ENCODE data around the gene SLCO1B3.

The SLCO1B3 gene

GRCh38 chr12:20963303-20963702 is 152.8 kb downstream of the SLCO1B3 start:
- TF ChIP-seq ZFX (IDR thresholded peaks at IDR 0.05; ENCODE audit: borderline replicate concordance), result no peak
- TF ChIP-seq, protein P1, sequence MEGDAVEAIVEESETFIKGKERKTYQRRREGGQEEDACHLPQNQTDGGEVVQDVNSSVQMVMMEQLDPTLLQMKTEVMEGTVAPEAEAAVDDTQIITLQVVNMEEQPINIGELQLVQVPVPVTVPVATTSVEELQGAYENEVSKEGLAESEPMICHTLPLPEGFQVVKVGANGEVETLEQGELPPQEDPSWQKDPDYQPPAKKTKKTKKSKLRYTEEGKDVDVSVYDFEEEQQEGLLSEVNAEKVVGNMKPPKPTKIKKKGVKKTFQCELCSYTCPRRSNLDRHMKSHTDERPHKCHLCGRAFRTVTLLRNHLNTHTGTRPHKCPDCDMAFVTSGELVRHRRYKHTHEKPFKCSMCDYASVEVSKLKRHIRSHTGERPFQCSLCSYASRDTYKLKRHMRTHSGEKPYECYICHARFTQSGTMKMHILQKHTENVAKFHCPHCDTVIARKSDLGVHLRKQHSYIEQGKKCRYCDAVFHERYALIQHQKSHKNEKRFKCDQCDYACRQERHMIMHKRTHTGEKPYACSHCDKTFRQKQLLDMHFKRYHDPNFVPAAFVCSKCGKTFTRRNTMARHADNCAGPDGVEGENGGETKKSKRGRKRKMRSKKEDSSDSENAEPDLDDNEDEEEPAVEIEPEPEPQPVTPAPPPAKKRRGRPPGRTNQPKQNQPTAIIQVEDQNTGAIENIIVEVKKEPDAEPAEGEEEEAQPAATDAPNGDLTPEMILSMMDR (IDR thresholded peaks at IDR 0.05), result no peak
- no peak overlapping the region for H3K27ac ChIP-seq

- no peak overlapping the region for H3K27ac ChIP-seq
- no peak for TF ChIP-seq ZFX (IDR thresholded peaks at IDR 0.05; ENCODE audit: borderline replicate concordance)
- TF ChIP-seq, protein P1 (IDR thresholded peaks at IDR 0.05), result no peak
Measured at GRCh38 chr12:20963762-20964161, 153.3 kb downstream of the SLCO1B3 start.
